Left ventricle myocardium inferior (tissue), 1 donor: ENCODE results near the gene FERD3L. TPM values are rescaled to one million over a fixed set of nuclear protein-coding genes. Genes with fewer than 3 reads are reported as not detected.

Experiments
- DNase-seq: peaks from one replicate; pipeline ENCODE4 v3.0.0-alpha.2; 2020
- H3K27ac ChIP-seq: fragments of 200-600 bp; replicated peaks from 2 replicates; pipeline ENCODE4 v1.8.0; 2021
- H3K27me3 ChIP-seq: fragments of 200-600 bp; 2 replicates; pipeline ENCODE4 v1.8.0; 2021; ENCODE audit warnings: low read depth
- H3K36me3 ChIP-seq: fragments of 200-600 bp; 2 replicates; pipeline ENCODE4 v1.8.0; 2021
- H3K4me1 ChIP-seq: fragments of 200-600 bp; 2 replicates; pipeline ENCODE4 v1.8.0; 2021
- H3K4me3 ChIP-seq: fragments of 200-600 bp; 2 replicates; pipeline ENCODE4 v1.8.0; 2021; ENCODE audit warnings: mild to moderate bottlenecking, moderate library complexity
- H3K9me3 ChIP-seq: fragments of 200-600 bp; replicated peaks from 2 replicates; pipeline ENCODE4 v1.8.0; 2021
- intact Hi-C: fragments of 100-400 bp; cut with micrococcal nuclease; formaldehyde crosslinking; loops from one replicate; pipeline ENCODE4 v1.11.0; 2022
- total RNA-seq: library from RNA; stranded (reverse); fragmentation: NEBNext Ultra II Directional; extraction: Animal tissue kit (Norgen Biotek cat#: 25700); gene quantifications from one replicate; pipeline ENCODE4 v1.2.1, GENCODE V29; 2021
- TF ChIP-seq, protein P1 (sequence below): fragments of 200-600 bp; IDR thresholded peaks from 2 replicates; pipeline ENCODE4 v1.8.0; 2021; ENCODE audit warnings: antibody characterized with exemption, mild to moderate bottlenecking, borderline replicate concordance
- donor health status: DM: no; HTN: yes; CAD: no; lungs with severe emphysema.

FERD3L gene
- total RNA-seq, 1 donor from 2014 or later: not detected

DNA sequence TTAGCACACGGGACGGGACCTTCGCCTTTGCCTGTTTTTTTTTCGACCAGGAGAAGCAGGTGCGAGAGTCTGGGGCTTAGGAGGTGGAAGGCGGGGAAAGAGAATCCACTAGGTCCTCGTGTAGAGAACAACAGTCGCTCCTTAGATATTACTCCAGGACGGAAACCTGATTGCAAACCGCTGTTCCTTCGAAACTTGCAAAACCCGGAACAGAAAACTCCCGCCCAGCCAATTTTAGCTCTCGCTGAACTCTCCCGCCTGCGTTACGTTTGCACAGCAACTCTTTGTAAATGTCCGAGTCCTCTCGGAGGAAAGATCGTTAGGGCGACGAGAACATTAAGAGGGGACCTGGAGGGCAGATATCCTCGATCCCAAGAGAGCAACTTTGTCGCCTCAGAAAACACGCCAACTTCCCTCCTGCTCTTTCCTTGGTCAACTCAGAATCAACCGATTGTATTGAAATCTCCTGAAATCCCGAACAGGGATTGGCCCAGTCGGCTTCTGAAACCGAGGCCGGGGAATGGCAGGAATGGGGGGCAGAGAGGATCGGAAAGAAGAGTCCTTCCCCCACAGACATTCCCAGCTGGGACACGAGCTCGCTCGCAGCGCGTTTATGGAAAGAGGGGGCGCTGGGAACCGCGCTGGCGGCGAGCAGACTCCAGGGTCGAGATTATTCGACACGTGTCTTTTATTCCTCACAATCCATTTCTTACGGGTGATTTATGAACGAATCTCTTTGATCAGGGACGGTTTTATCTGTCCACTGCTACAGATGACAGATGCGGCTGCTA is 37.7 kb downstream of the FERD3L start:
- H3K4me3 ChIP-seq: peak overlapping the region; percentile 57
- H3K27me3 ChIP-seq: peaks cover 100% of the 10 kb centered on the region
- H3K4me1 ChIP-seq: peaks cover 24% of the 10 kb centered on the region
- TF ChIP-seq, protein P1, sequence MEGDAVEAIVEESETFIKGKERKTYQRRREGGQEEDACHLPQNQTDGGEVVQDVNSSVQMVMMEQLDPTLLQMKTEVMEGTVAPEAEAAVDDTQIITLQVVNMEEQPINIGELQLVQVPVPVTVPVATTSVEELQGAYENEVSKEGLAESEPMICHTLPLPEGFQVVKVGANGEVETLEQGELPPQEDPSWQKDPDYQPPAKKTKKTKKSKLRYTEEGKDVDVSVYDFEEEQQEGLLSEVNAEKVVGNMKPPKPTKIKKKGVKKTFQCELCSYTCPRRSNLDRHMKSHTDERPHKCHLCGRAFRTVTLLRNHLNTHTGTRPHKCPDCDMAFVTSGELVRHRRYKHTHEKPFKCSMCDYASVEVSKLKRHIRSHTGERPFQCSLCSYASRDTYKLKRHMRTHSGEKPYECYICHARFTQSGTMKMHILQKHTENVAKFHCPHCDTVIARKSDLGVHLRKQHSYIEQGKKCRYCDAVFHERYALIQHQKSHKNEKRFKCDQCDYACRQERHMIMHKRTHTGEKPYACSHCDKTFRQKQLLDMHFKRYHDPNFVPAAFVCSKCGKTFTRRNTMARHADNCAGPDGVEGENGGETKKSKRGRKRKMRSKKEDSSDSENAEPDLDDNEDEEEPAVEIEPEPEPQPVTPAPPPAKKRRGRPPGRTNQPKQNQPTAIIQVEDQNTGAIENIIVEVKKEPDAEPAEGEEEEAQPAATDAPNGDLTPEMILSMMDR: no peak
- intact Hi-C loops: no loop called here
- H3K9me3 ChIP-seq: no peaks in the 10 kb centered on the region
- H3K36me3 ChIP-seq: no peaks in the 10 kb centered on the region
- peak overlapping the region; percentile 6 for H3K27ac ChIP-seq
- DNase-seq: no peak

DNA sequence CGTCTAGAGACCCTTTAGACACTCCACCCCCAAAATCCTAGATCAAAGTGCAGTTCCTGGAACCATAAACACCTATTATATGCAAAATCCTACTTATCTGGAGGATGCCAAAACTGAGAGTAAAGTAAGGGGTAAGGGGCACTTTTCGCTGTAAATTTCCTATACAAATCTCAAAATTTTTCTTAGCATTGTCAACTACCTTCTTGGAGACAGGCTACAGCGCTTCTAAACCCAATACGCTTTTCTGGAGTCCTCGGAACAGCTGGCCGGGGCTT is 38.2 kb downstream of the FERD3L start:
- no peaks in the 10 kb centered on the region for H3K9me3 ChIP-seq
- peaks cover 24% of the 10 kb centered on the region for H3K4me1 ChIP-seq
- H3K36me3 ChIP-seq: no peaks in the 10 kb centered on the region
- H3K27me3 ChIP-seq: peaks cover 100% of the 10 kb centered on the region
- peak overlapping the region; percentile 6 for H3K27ac ChIP-seq
- TF ChIP-seq, protein P1: no peak
- intact Hi-C loops: no loop called here
- DNase-seq: no peak
- H3K4me3 ChIP-seq: peak overlapping the region; percentile 57

DNA sequence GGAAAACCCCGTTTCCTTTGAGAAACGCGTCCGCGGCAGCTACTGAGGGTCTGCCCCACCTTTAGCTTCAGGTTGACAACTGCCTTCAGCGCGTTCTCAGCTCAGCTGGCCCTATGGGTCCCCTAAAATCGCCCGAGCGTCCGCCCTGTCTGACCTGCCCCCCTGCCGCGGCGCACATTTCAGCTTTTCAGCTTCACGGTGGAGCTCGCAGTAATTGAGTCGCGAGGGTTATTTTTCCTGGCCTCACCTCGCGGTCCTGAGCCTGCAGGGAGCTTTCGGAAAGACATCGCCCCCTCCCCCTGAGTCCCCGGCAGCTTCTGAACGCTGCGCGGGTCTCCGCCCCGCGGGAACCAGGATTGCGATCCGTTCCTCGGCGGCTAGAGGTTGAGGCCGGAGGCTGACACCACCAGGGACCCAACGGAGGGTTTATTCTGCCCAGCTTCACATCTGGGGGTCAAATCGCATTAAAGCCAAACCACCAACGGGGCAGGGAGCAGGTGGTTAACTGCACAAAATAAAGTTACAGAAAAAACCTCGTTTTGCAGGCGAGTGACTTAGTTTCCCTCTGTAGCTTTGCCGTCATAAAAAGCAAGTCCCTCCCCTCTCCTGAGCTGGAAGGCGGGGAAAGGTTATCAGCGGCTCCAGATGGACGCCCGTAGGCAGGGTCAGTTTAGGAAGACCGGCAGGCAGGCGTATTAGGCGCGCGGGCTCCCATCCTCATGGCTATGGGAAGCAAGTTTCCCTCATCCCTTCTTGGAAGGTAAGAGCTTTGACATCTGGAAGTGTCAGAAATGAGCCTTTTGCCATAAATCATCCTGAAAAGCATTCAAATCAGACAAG is 38.8 kb downstream of the FERD3L start:
- Histone ChIP-seq H3K9me3 (no peaks in the 10 kb centered on the region), H3K4me3 (peak overlapping the region; percentile 57), H3K4me1 (peaks cover 24% of the 10 kb centered on the region), H3K36me3 (no peaks in the 10 kb centered on the region), H3K27me3 (peaks cover 99% of the 10 kb centered on the region), H3K27ac (no peak overlapping the region)
- intact Hi-C loops: no loop called here
- TF ChIP-seq, protein P1: no peak
- no peak for DNase-seq

DNA sequence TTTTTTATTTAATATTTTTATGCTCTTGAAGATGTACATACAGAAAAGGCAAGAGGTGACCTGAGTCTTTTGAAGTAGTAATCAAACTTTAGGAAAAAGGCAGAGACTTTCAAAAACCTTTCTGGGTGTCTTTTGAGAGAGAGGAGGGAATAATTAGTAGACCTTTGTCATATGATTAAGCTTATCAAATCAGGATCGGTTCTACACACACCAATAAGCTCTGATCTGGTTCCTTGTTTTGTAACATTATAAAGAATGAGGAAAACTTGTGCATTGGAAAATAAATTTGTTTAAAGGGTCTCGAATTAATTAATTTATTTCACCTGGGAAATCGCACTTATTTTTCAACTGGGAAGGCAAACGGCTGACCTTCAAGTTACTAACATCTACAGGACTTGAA is 39.7 kb downstream of the FERD3L start:
- DNase-seq: no peak
- Histone ChIP-seq H3K4me1 (peaks cover 24% of the 10 kb centered on the region), H3K9me3 (no peaks in the 10 kb centered on the region), H3K36me3 (no peaks in the 10 kb centered on the region), H3K27ac (no peak overlapping the region), H3K27me3 (peaks cover 97% of the 10 kb centered on the region), H3K4me3 (peak overlapping the region; percentile 57)
- intact Hi-C loops: no loop called here
- TF ChIP-seq, protein P1: no peak

DNA sequence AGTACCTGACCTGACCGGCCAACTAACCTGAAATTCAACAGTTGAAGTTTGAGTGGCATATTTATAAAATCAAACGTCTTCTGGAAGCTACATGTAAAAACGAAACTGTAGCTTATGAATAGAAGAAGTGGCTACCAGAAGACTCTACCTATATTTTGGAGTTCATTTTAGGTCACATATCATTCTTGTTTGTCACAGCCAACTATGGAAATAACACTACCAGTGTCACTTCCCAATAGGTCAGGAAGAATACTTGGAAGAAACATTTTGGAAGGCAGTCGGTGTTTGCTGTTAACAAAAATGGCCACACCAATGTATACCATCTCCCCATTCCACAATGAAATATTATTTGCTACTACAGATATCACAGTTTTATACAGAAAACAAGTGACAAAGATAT is 40.4 kb downstream of the FERD3L start:
- Histone ChIP-seq H3K27me3 (peaks cover 96% of the 10 kb centered on the region), H3K4me1 (peaks cover 24% of the 10 kb centered on the region), H3K36me3 (no peaks in the 10 kb centered on the region), H3K27ac (no peak overlapping the region), H3K4me3 (no peak overlapping the region), H3K9me3 (no peaks in the 10 kb centered on the region)
- TF ChIP-seq, protein P1: no peak
- intact Hi-C loops: no loop called here
- no peak for DNase-seq
